ENCODE data around the gene CLDN17.

GRCh38 chr21:30168086-30168485 is 1.5 kb upstream of the CLDN17 start:
- no peak for TF ChIP-seq EP300 (IDR thresholded peaks at IDR 0.05)
- TF ChIP-seq POLR2A (IDR thresholded peaks at IDR 0.05) = no peak
- TF ChIP-seq CTCF (IDR thresholded peaks at IDR 0.05) = no peak
- no peak for TF ChIP-seq POLR2AphosphoS5 (IDR thresholded peaks at IDR 0.05)

All from sigmoid colon (tissue), 4 donors.